Endothelial cell of umbilical vein (primary cell): ENCODE measurements around the gene SMAD3. TPM values are rescaled to one million over a fixed set of nuclear protein-coding genes. Genes with fewer than 3 reads are reported as not detected.

Source experiments
- BruUV-seq: library from RNA; stranded (reverse); fragments of 400-500 nt; replicated peaks from 2 replicates; lab custom pipeline; 2021; lab: Mats Ljungman, UMichigan
- CTCF ChIA-PET: fragments of 300-600, 350-600 bp; sonication (Branson Sonifier 250); formaldehyde crosslinking; loops from one replicate; lab custom pipeline; 2021; ENCODE audit warnings: antibody characterized with exemption, inconsistent platforms; lab: Charles Lee
- POLR2A ChIA-PET: fragments of 300-600, 350-600 bp; sonication (Branson Sonifier 250); formaldehyde crosslinking; loops from one replicate; lab custom pipeline; 2021; ENCODE audit warnings: antibody characterized with exemption, inconsistent platforms; lab: Charles Lee
- DNase-seq: peaks from one replicate; pipeline ENCODE4 v3.0.0-alpha.2; 2011; ENCODE audit warnings: low read depth, low spot score
- FAIRE-seq: peaks from 2 replicates; lab custom pipeline; 2011; peaks lifted over from hg19 to GRCh38; lab: Jason Lieb, UNC
- H2AFZ ChIP-seq: 2 replicates; pipeline ENCODE4 v1.6.0; 2012; ENCODE audit warnings: low read depth, low read length, control low read depth, inconsistent platforms
- H3K27ac ChIP-seq: 2 replicates; pipeline ENCODE4 v1.5.1; 2011; ENCODE audit warnings: low read depth, mild to moderate bottlenecking, control low read depth, low read length, moderate library complexity; ENCODE audit not compliant: insufficient read depth
- H3K27me3 ChIP-seq, 2 experiments: 2 replicates each; pipeline versions ENCODE4 v1.6.0 to v1.6.1; 2011; ENCODE audit warnings: low read length in 2 of 2, mixed read lengths in 1 of 2; ENCODE audit not compliant: control insufficient read depth in 2 of 2, insufficient read depth in 2 of 2
- H3K36me3 ChIP-seq, 2 experiments: 2 replicates in 1 of 2; 3 replicates in 1 of 2; pipeline ENCODE4 v1.5.1; 2011; ENCODE audit warnings: low read length in 2 of 2, mild to moderate bottlenecking in 1 of 2, moderate library complexity in 1 of 2; ENCODE audit not compliant: control insufficient read depth in 2 of 2, insufficient read depth in 2 of 2; ENCODE audit errors: extremely low read depth in 1 of 2
- H3K4me1 ChIP-seq: 3 replicates; pipeline ENCODE4 v1.5.1; 2011; ENCODE audit warnings: mild to moderate bottlenecking, low read length; ENCODE audit not compliant: control insufficient read depth, insufficient read depth; ENCODE audit errors: extremely low read depth
- H3K4me2 ChIP-seq: 2 replicates; pipeline ENCODE4 v1.6.1; 2011; ENCODE audit warnings: low read length, control low read depth, mixed read lengths; ENCODE audit not compliant: insufficient read depth
- H3K4me3 ChIP-seq, 3 experiments: fragments of 200-600 bp in 1 of 3; sonication (generic), shearing (Covaris generic) in 1 of 3; replicated peaks in 1 of 3; 2 replicates each; pipeline ENCODE4 v1.5.1; 2011 to 2016; ENCODE audit warnings: control low read depth in 3 of 3, low read length in 3 of 3, mild to moderate bottlenecking in 2 of 3, inconsistent platforms in 1 of 3, low read depth in 1 of 3, moderate library complexity in 1 of 3; ENCODE audit not compliant: insufficient read depth in 1 of 3
- H3K79me2 ChIP-seq: 2 replicates; pipeline ENCODE4 v1.6.0; 2012; ENCODE audit warnings: low read length, inconsistent platforms; ENCODE audit not compliant: control insufficient read depth, insufficient read depth
- H3K9ac ChIP-seq: replicated peaks from 2 replicates; pipeline ENCODE3; 2011; ENCODE audit warnings: low read length, control low read depth; ENCODE audit not compliant: insufficient read depth; ENCODE audit errors: extremely low read depth
- H3K9me1 ChIP-seq: replicated peaks from 3 replicates; pipeline ENCODE4 v1.6.0; 2011; ENCODE audit warnings: mild to moderate bottlenecking, low read length; ENCODE audit not compliant: control insufficient read depth, insufficient read depth; ENCODE audit errors: extremely low read depth
- H3K9me3 ChIP-seq: replicated peaks from 2 replicates; pipeline ENCODE4 v1.5.1; 2012; ENCODE audit warnings: low read length, inconsistent platforms; ENCODE audit not compliant: control insufficient read depth, insufficient read depth
- H4K20me1 ChIP-seq: replicated peaks from 2 replicates; pipeline ENCODE3; 2011; ENCODE audit warnings: mild to moderate bottlenecking, low read length; ENCODE audit not compliant: control insufficient read depth, insufficient read depth; ENCODE audit errors: extremely low read depth
- EZH2 ChIP-seq: IDR thresholded peaks from 2 replicates; pipeline ENCODE4 v1.6.1; 2012; ENCODE audit warnings: borderline replicate concordance, low read depth, mild to moderate bottlenecking, moderate library complexity, low read length, inconsistent platforms; ENCODE audit not compliant: severe bottlenecking
- FOS ChIP-seq: IDR thresholded peaks from 2 replicates; pipeline ENCODE4 v1.6.1; 2011; ENCODE audit warnings: mild to moderate bottlenecking, low read length, moderate library complexity, borderline replicate concordance; ENCODE audit not compliant: insufficient read depth
- GATA2 ChIP-seq: IDR thresholded peaks from 2 replicates; pipeline ENCODE4 v1.7.0; 2011; ENCODE audit warnings: low read depth, mild to moderate bottlenecking, moderate library complexity, mixed read lengths, low read length; ENCODE audit not compliant: insufficient read length, insufficient read depth
- JUN ChIP-seq: IDR thresholded peaks from 2 replicates; pipeline ENCODE4 v1.6.1; 2011; ENCODE audit warnings: borderline replicate concordance, low read depth; ENCODE audit not compliant: insufficient read length, insufficient read depth
- MYC ChIP-seq: IDR thresholded peaks from one replicate; pipeline ENCODE4 v1.6.1; 2011; ENCODE audit warnings: mild to moderate bottlenecking, low read depth, low read length
- POLR2A ChIP-seq: IDR thresholded peaks from 2 replicates; pipeline ENCODE4 v1.6.1; 2012; ENCODE audit warnings: low read depth, mild to moderate bottlenecking, control low read depth, low read length
- POLR2AphosphoS5 ChIP-seq: IDR thresholded peaks from 2 replicates; pipeline ENCODE4 v1.6.1; 2012; ENCODE audit warnings: low read depth, mild to moderate bottlenecking, control low read depth, low read length, moderate library complexity; ENCODE audit not compliant: insufficient read depth
- dilution Hi-C: fragments of 300-500 bp; cut with MboI; formaldehyde crosslinking; loops from one replicate; pipeline ENCODE4 v1.15.0; 2019; ENCODE audit warnings: low sequenced_read_pairs; ENCODE audit not compliant: extremely low pct_ligation_motif_present
- intact Hi-C: fragments of 100-400 bp; cut with micrococcal nuclease; formaldehyde crosslinking; loops from one replicate; pipeline ENCODE4 v1.10.0; 2022
- polyA plus RNA-seq, 4 experiments: library from polyadenylated mRNA; depleted of rRNA in 3 of 4; stranded (reverse) in 3 of 4; unstranded in 1 of 4; fragments of >200 nt; gene quantifications; 2 replicates each; pipeline versions ENCODE4 v1.2.1 to v1.2.3, GENCODE V29; 2011 to 2012; ENCODE audit warnings: missing spikeins in 1 of 4
- total RNA-seq: library from RNA; stranded (reverse); gene quantifications from 2 replicates; pipeline ENCODE4 v1.2.3, GENCODE V29; 2021
- TF ChIP-seq, protein P1 (sequence below), 2 donors: IDR thresholded peaks; 1 replicate in 1 of 2; 2 replicates in 1 of 2; pipeline ENCODE4 v1.5.1; 2011; ENCODE audit warnings: low read length in 2 of 2, mild to moderate bottlenecking in 2 of 2, moderate library complexity in 2 of 2, control low read depth in 1 of 2, inconsistent platforms in 1 of 2, low read depth in 1 of 2; ENCODE audit not compliant: insufficient read depth in 1 of 2; ENCODE audit errors: extremely low read depth in 1 of 2
- TF ChIP-seq, protein P2 (sequence below): IDR thresholded peaks from 2 replicates; pipeline ENCODE4 v1.6.1; 2011; ENCODE audit not compliant: insufficient read depth, insufficient read length

Gene SMAD3
- total and polyA plus RNA-seq, 2 donors (not counting 3 experiments of a cell fraction or from before 2014, with no cell fraction given) = 56.4 to 88.2 TPM

DNA sequence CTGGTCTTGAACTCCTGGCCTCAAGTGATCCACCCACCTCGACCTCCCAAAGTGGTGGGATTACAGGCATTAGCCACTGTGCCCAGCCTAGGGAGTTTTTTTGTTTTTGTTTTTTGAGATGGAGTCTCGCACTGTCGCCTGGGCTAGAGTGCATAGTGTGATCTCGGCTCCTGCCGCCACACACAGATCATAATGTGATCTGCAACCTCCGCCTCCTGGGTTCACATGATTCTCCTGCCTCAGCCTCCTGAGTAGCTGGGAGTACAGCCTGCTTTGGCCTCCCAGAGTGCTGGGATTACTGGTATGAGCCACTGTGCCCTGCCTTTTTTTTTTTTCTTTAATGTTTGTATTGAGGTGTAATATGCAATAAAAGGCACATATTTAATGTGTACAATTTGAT lies 78.2 kb downstream of the SMAD3 start:
- intact Hi-C loops (no loop called here), dilution Hi-C loops (no loop called here)
- ChIA-PET CTCF (interaction anchor here (1.2 to 3.7 kb wide), 5 partner anchors 12 to 197 kb away, joined by 3 to 20 read pairs (median 5); no protein-coding TSS in a partner anchor), POLR2A (no interaction called here)
- Histone ChIP-seq H3K9me1 (no peaks in the 10 kb centered on the region), H3K9me3 (no peaks in the 10 kb centered on the region), H2AFZ (no peak overlapping the region), H3K27me3 (no peaks in the 10 kb centered on the region), H3K27ac (peak overlapping the region; percentile 42), H4K20me1 (no peaks in the 10 kb centered on the region), H3K79me2 (peaks cover 96% of the 10 kb centered on the region), H3K4me1 (peaks cover 93% of the 10 kb centered on the region), H3K4me2 (no peak overlapping the region), H3K4me3 (no peak overlapping the region), H3K9ac (no peak overlapping the region), H3K36me3 (no peaks in the 10 kb centered on the region)
- no peak for TF ChIP-seq EZH2
- no peak for TF ChIP-seq JUN
- no peak for TF ChIP-seq GATA2
- TF ChIP-seq MYC = no peak
- TF ChIP-seq, protein P1, sequence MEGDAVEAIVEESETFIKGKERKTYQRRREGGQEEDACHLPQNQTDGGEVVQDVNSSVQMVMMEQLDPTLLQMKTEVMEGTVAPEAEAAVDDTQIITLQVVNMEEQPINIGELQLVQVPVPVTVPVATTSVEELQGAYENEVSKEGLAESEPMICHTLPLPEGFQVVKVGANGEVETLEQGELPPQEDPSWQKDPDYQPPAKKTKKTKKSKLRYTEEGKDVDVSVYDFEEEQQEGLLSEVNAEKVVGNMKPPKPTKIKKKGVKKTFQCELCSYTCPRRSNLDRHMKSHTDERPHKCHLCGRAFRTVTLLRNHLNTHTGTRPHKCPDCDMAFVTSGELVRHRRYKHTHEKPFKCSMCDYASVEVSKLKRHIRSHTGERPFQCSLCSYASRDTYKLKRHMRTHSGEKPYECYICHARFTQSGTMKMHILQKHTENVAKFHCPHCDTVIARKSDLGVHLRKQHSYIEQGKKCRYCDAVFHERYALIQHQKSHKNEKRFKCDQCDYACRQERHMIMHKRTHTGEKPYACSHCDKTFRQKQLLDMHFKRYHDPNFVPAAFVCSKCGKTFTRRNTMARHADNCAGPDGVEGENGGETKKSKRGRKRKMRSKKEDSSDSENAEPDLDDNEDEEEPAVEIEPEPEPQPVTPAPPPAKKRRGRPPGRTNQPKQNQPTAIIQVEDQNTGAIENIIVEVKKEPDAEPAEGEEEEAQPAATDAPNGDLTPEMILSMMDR (IDR thresholded peaks at IDR 0.05; ENCODE audit: extremely low read depth in 1 of 2, insufficient read depth in 1 of 2, low read depth in 1 of 2, low read length in 2 of 2) = no peak
- no peak for TF ChIP-seq POLR2A
- TF ChIP-seq, protein P2, sequence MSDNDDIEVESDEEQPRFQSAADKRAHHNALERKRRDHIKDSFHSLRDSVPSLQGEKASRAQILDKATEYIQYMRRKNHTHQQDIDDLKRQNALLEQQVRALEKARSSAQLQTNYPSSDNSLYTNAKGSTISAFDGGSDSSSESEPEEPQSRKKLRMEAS = no peak
- TF ChIP-seq POLR2AphosphoS5 = no peak
- no peak for TF ChIP-seq FOS
- DNase-seq (no peak), FAIRE-seq (no peak)
- BruUV-seq = no TSS peak
